Testis (tissue), 2 donors: ENCODE results near the gene CCDC200.

Source experiments
- POLR2A ChIP-seq: fragments of 450-650 bp; IDR thresholded peaks from one replicate; pipeline ENCODE4 v1.6.1; 2017; ENCODE audit warnings: antibody characterized with exemption, mild to moderate bottlenecking, moderate library complexity
- TF ChIP-seq, protein P1 (sequence below), 3 experiments: fragments of 450-650 bp in 2 of 3; fragments of 200-600 bp in 1 of 3; sonication (generic) in 1 of 3; IDR thresholded peaks; one replicate each; pipeline ENCODE4 v1.5.1; 2016 to 2019; ENCODE audit warnings: antibody characterized with exemption in 3 of 3, mild to moderate bottlenecking in 2 of 3, moderate library complexity in 1 of 3

DNA sequence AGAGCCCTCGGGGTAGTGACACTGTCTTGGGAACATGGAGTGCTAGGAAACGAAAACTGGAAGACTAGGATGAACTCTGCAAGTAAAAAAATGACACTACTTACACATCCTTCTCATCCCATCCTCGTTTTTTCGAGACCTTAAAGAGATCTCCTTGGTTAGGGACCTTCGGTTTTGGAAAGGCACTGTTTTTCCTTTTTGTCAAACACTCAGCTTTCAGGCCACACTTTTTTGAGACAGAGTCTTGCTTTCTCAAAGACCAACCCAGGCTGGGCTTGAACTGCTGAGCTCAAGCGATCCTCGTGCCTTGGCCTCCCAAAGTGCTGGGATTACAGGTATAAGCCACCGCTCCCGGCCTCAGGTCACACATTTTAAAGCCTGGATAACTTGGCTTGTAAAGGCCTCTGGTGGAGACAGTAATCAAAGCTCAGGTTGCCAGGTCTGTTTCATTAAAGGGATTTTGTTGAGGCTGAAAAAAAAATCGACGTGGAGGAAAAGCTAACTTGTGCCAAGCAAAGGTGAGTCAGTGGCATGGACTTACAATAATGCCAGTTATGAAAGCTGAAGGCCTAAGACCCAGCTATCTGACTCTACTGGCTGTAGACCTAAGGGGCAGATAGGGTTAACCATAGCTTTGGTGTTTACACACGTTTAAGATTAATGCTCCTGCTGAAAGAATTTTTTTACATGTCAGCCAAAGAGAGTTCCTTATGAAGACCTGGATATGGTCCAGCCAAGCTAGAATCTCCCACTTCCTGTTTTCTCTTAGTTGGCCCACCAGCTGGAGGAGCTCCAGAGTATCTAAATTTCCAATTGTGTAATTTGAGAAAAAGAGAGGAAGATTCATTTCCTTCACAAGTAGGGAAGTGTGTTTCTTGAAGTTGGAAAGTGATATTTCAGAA lies 56.6 kb downstream of the CCDC200 start:
- TF ChIP-seq, protein P1, sequence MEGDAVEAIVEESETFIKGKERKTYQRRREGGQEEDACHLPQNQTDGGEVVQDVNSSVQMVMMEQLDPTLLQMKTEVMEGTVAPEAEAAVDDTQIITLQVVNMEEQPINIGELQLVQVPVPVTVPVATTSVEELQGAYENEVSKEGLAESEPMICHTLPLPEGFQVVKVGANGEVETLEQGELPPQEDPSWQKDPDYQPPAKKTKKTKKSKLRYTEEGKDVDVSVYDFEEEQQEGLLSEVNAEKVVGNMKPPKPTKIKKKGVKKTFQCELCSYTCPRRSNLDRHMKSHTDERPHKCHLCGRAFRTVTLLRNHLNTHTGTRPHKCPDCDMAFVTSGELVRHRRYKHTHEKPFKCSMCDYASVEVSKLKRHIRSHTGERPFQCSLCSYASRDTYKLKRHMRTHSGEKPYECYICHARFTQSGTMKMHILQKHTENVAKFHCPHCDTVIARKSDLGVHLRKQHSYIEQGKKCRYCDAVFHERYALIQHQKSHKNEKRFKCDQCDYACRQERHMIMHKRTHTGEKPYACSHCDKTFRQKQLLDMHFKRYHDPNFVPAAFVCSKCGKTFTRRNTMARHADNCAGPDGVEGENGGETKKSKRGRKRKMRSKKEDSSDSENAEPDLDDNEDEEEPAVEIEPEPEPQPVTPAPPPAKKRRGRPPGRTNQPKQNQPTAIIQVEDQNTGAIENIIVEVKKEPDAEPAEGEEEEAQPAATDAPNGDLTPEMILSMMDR (IDR thresholded peaks at IDR 0.05) = no peak
- no peak for TF ChIP-seq POLR2A
